ENCODE results near the gene ZNF627. TPM values are rescaled to one million over a fixed set of nuclear protein-coding genes. Genes with fewer than 3 reads are reported as not detected.
"Not testable (repeated sequence)": the region's sequence is repeated elsewhere in the genome, so short reads cannot be mapped to it uniquely, and the experiment has no call there.

ZNF627 gene
- polyA plus RNA-seq, 1 experiment, result 5.8 TPM

DNA sequence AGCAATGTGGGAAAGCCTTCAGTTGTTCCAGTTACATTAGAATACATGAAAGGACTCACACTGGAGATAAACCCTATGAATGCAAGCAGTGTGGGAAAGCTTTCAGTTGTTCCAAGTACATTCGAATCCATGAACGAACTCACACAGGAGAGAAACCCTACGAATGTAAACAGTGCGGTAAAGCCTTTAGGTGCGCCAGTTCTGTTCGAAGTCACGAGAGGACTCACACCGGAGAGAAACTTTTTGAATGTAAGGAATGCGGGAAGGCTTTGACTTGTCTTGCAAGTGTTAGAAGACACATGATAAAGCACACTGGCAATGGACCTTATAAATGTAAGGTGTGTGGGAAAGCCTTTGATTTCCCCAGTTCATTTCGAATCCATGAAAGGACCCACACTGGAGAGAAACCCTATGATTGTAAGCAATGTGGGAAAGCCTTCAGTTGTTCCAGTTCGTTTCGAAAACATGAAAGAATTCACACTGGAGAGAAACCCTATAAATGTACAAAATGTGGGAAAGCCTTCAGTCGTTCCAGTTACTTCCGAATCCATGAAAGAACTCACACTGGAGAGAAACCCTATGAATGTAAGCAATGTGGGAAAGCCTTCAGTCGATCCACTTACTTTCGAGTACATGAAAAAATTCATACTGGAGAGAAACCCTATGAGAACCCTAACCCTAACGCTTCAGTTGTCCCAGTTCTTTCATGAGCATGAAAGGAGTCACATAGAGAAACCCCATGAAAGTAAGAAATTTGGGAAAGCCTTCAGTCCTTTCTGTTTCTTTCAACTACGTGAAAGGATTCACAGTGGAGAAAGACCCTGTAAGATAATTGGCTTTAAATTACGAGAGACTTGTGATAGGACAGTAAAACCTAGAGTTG lies 20.1 kb downstream of the ZNF627 start:
- ChIA-PET CTCF (no interaction called here), POLR2A (no interaction called here)
- H3K27me3 ChIP-seq (ENCODE audit: control insufficient read depth, insufficient read depth, low read length), result no peaks in the 10 kb centered on the region
- peaks cover 18% of the 10 kb centered on the region for H3K36me3 ChIP-seq (ENCODE audit: control insufficient read depth, insufficient read depth, low read length)
- TF ChIP-seq, protein P1, sequence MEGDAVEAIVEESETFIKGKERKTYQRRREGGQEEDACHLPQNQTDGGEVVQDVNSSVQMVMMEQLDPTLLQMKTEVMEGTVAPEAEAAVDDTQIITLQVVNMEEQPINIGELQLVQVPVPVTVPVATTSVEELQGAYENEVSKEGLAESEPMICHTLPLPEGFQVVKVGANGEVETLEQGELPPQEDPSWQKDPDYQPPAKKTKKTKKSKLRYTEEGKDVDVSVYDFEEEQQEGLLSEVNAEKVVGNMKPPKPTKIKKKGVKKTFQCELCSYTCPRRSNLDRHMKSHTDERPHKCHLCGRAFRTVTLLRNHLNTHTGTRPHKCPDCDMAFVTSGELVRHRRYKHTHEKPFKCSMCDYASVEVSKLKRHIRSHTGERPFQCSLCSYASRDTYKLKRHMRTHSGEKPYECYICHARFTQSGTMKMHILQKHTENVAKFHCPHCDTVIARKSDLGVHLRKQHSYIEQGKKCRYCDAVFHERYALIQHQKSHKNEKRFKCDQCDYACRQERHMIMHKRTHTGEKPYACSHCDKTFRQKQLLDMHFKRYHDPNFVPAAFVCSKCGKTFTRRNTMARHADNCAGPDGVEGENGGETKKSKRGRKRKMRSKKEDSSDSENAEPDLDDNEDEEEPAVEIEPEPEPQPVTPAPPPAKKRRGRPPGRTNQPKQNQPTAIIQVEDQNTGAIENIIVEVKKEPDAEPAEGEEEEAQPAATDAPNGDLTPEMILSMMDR (IDR thresholded peaks at IDR 0.05; ENCODE audit: insufficient read depth, low read depth, low read length), result no peak
- DNase-seq (ENCODE audit: low read depth), result no peak
- no peak overlapping the region for H3K4me3 ChIP-seq (ENCODE audit: low read depth, low read length)

DNA sequence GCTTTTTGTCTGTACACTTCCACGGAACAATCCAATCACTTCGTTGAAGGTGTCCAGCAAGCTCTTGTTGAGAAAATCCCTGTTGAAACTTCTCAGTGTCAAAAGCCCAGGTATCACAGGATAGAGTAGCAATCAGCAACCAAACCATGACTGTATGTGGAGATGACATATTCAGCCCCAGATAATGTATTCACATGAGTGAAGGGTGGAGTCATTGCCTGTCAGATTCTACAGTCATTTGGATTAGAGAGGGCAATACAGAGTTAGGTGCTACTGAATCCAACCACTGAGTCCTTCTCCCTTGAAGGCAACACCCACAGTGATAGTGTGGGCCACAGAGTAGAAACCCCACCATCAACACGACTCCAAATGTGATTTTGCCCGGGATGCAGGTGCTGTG lies 23.3 kb downstream of the ZNF627 start:
- TF ChIP-seq, protein P1 (IDR thresholded peaks at IDR 0.05; ENCODE audit: insufficient read depth, low read depth, low read length), result no peak
- no peak for DNase-seq (ENCODE audit: low read depth)
- Histone ChIP-seq H3K27me3 (ENCODE audit: control insufficient read depth, insufficient read depth, low read length) (no peaks in the 10 kb centered on the region), H3K4me3 (ENCODE audit: low read depth, low read length) (no peak overlapping the region), H3K36me3 (ENCODE audit: control insufficient read depth, insufficient read depth, low read length) (peaks cover 16% of the 10 kb centered on the region)
- ChIA-PET POLR2A (no interaction called here), CTCF (no interaction called here)

DNA sequence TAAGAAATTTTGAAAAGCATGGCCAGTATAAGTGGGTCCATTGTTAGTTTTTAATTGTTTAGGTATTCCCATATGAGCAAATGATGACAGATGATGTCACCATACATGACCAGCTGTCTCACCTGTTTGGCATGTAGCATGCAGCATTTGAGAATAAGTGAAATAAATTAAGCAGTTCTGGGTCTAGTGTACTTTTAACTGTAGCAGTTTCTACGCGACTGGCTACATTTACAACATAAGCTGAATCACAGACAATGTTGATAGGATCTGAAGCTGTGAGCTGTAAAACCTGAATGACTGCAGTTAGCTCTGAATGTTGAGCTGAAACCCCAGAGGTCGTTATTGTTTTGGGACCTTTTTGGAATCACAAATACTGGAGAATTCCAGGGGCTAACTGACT lies 25.1 kb downstream of the ZNF627 start:
- CTCF ChIA-PET, result interaction anchor here (0.9 kb wide), 1 partner anchor 19 kb away, joined by 3 read pairs; no protein-coding TSS in a partner anchor
- POLR2A ChIA-PET; H3K27me3 ChIP-seq (ENCODE audit: control insufficient read depth, insufficient read depth, low read length); H3K4me3 ChIP-seq (ENCODE audit: low read depth, low read length); H3K36me3 ChIP-seq (ENCODE audit: control insufficient read depth, insufficient read depth, low read length); DNase-seq (ENCODE audit: low read depth): not testable (repeated sequence)

DNA sequence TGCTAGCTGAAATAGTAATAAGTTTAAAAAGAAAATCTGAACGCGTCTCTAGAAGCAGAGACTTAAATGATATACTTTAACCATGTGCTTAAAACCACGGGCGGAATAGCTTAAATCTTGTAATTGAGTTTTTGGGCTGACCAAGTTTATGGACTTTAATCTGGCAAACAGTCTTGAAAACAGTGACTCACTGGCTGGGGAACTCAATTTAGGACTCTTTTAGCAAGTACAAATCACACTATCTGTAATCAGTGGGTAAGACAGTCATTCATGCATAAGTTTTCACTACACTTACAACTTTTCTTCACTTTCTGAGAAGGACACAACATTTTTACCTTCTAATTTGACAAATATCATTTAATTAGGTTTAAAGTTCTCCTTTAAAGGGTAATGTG lies 26.8 kb downstream of the ZNF627 start:
- peak; percentile 40 for DNase-seq (ENCODE audit: low read depth)
- peaks cover 4% of the 10 kb centered on the region for H3K27me3 ChIP-seq (ENCODE audit: control insufficient read depth, insufficient read depth, low read length)
- TF ChIP-seq, protein P1 (IDR thresholded peaks at IDR 0.05; ENCODE audit: insufficient read depth, low read depth, low read length), result no peak
- H3K4me3 ChIP-seq (ENCODE audit: low read depth, low read length), result no peak overlapping the region
- H3K36me3 ChIP-seq (ENCODE audit: control insufficient read depth, insufficient read depth, low read length), result peaks cover 5% of the 10 kb centered on the region; the same call in 1 of the 2 replicates
- CTCF ChIA-PET, result interaction anchor here (0.7 to 1.3 kb wide), 3 partner anchors 13 to 1215 kb away, joined by 3 to 5 read pairs (median 5); no protein-coding TSS in a partner anchor
- POLR2A ChIA-PET, result no interaction called here

DNA sequence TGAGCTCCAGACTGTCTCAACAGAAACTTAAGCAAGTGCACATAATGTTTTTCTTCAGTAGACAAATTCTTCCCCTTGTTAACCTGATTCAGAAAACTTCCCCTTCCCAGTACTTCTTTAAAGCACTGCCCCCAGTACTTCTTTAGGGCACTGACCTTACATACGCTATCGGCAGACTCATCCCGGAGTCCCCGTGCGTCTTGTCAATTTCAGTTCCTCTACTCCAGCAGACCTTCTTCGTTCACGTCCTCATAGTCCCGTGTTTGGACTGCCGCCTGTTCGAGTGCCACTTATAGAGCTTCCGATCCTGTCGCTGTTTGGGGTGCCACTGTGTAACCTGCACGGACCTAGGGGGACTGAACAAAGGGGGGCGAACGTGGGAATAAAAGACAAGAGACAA lies 29.0 kb downstream of the ZNF627 start:
- H3K27me3 ChIP-seq (ENCODE audit: control insufficient read depth, insufficient read depth, low read length), result peaks cover 4% of the 10 kb centered on the region
- no peaks in the 10 kb centered on the region; the same call in 1 of the 2 replicates for H3K36me3 ChIP-seq (ENCODE audit: control insufficient read depth, insufficient read depth, low read length)
- H3K4me3 ChIP-seq (ENCODE audit: low read depth, low read length), result no peak overlapping the region
- ChIA-PET CTCF (interaction anchor here (0.8 kb wide), 1 partner anchor 20 kb away, joined by 3 read pairs; no protein-coding TSS in a partner anchor), POLR2A (no interaction called here)
- TF ChIP-seq, protein P1 (IDR thresholded peaks at IDR 0.05; ENCODE audit: insufficient read depth, low read depth, low read length), result no peak
- no peak for DNase-seq (ENCODE audit: low read depth)

Data from BJ (cell line).